K562 (cell line): ENCODE data around the gene RERE. TPM values are rescaled to one million over a fixed set of nuclear protein-coding genes. Genes with fewer than 3 reads are reported as not detected.

ENCODE experiments used
- ATAC-seq: fragments of 200-7000 bp; cut with Tn5 transposase; 3 replicates; pipeline ENCODE4 v1.9.1; 2020; ENCODE audit warnings: moderate library complexity
- BruUV-seq: library from RNA; stranded (reverse); fragments of 400-500 nt; replicated peaks from 2 replicates; lab custom pipeline; 2021; lab: Mats Ljungman, UMichigan
- CTCF ChIA-PET: fragments of 300-600 bp; formaldehyde crosslinking; extraction: SDS; loops from one replicate; lab custom pipeline; 2021; ENCODE audit warnings: low intra/inter-chr PET ratio; lab: Yijun Ruan, JAX
- POLR2A ChIA-PET: fragments of 300-600, 350-650 bp; sonication (Branson Sonifier 250); formaldehyde crosslinking; extraction: SDS; loops from one replicate; lab custom pipeline; 2021; ENCODE audit warnings: antibody characterized with exemption, inconsistent platforms; lab: Yijun Ruan, JAX
- DNase-seq, 4 experiments: peaks; one replicate each; pipeline versions ENCODE4 v3.0.0 to v3.0.0-alpha.2; 2011 to 2018; ENCODE audit warnings: low spot score in 3 of 4, mixed read lengths in 3 of 4; ENCODE audit errors: extremely low read depth in 1 of 4
- FAIRE-seq: peaks from 2 replicates; lab custom pipeline; 2011; peaks lifted over from hg19 to GRCh38; lab: Jason Lieb, UNC
- H2AFZ ChIP-seq: 2 replicates; pipeline ENCODE4 v1.6.0; 2011; ENCODE audit warnings: low read depth, low read length, control low read depth, inconsistent platforms
- H3K27ac ChIP-seq: fragments of 200-600 bp; 3 replicates; pipeline ENCODE4 v1.8.0; 2011; ENCODE audit warnings: low read depth, mild to moderate bottlenecking, control low read depth, inconsistent platforms, low read length, moderate library complexity, mixed read lengths; ENCODE audit errors: extremely low read depth
- H3K27me3 ChIP-seq, 2 experiments: fragments of 300-600 bp in 1 of 2; 2 replicates in 1 of 2; 3 replicates in 1 of 2; pipeline versions ENCODE4 v1.6.0 to v1.8.0; 2011; ENCODE audit warnings: inconsistent platforms in 2 of 2, low read length in 2 of 2, mild to moderate bottlenecking in 1 of 2, mixed read lengths in 1 of 2, moderate library complexity in 1 of 2; ENCODE audit not compliant: control insufficient read depth in 2 of 2, insufficient read depth in 2 of 2
- H3K36me3 ChIP-seq: fragments of 300-600 bp; 3 replicates; pipeline ENCODE4 v1.8.0; 2011; ENCODE audit warnings: mild to moderate bottlenecking, low read length, inconsistent platforms; ENCODE audit not compliant: control insufficient read depth, insufficient read depth
- H3K4me1 ChIP-seq, 2 experiments: fragments of 200-600 bp in 1 of 2; replicated peaks in 1 of 2; 2 replicates in 1 of 2; 3 replicates in 1 of 2; pipeline versions ENCODE4 v1.5.1 to v1.8.0; 2011; ENCODE audit warnings: inconsistent platforms in 2 of 2, low read length in 2 of 2, mild to moderate bottlenecking in 1 of 2, mixed read lengths in 1 of 2, moderate library complexity in 1 of 2; ENCODE audit not compliant: control insufficient read depth in 2 of 2, insufficient read depth in 2 of 2
- H3K4me2 ChIP-seq: 2 replicates; pipeline ENCODE4 v1.6.1; 2011; ENCODE audit warnings: low read length, control low read depth, inconsistent platforms, mixed read lengths; ENCODE audit not compliant: insufficient read depth
- H3K4me3 ChIP-seq: fragments of 200-600 bp; sonication (generic), shearing (Covaris generic); 2 replicates; pipeline ENCODE4 v1.5.1; 2016; ENCODE audit warnings: control low read depth, inconsistent platforms
- H3K79me2 ChIP-seq: fragments of 200-600 bp; 3 replicates; pipeline ENCODE4 v1.8.0; 2011; ENCODE audit warnings: low read length, inconsistent platforms; ENCODE audit not compliant: control insufficient read depth, insufficient read depth
- H3K9ac ChIP-seq, 2 experiments: 2 replicates each; pipeline versions ENCODE4 v1.6.0 to v1.6.1; 2011; ENCODE audit warnings: low read depth in 2 of 2, low read length in 2 of 2, control low read depth in 1 of 2, inconsistent platforms in 1 of 2, mild to moderate bottlenecking in 1 of 2, mixed read lengths in 1 of 2; ENCODE audit not compliant: insufficient read depth in 1 of 2
- H3K9me1 ChIP-seq: one replicate; pipeline ENCODE4 v1.6.0; 2011; ENCODE audit warnings: inconsistent platforms, mild to moderate bottlenecking, low read length, moderate library complexity; ENCODE audit not compliant: control insufficient read depth, insufficient read depth
- H3K9me3 ChIP-seq: replicated peaks from 2 replicates; pipeline ENCODE4 v1.5.1; 2011; ENCODE audit warnings: low read depth, low read length, inconsistent platforms; ENCODE audit not compliant: control insufficient read depth, insufficient read depth
- H4K20me1 ChIP-seq: replicated peaks from 2 replicates; pipeline ENCODE4 v1.6.1; 2011; ENCODE audit warnings: low read length, inconsistent platforms, mixed read lengths; ENCODE audit not compliant: control insufficient read depth, insufficient read depth
- ETV5 ChIP-seq: sonication (generic); formaldehyde crosslinking; IDR thresholded peaks from 2 replicates; pipeline ENCODE4 v1.4.0; 2020; ENCODE audit warnings: low read depth, mild to moderate bottlenecking, missing genetic modification reagents
- FOXK1 ChIP-seq: sonication (generic); formaldehyde crosslinking; IDR thresholded peaks from 2 replicates; pipeline ENCODE4 v1.8.0; 2022; ENCODE audit warnings: missing genetic modification reagents, mild to moderate bottlenecking, borderline replicate concordance
- KDM1A ChIP-seq, 2 experiments: fragments of 450-650 bp; IDR thresholded peaks; 2 replicates each; pipeline ENCODE4 v1.6.1; 2016; ENCODE audit warnings: mild to moderate bottlenecking in 2 of 2
- NR2C1 ChIP-seq, 2 experiments: fragments of 450-650 bp; IDR thresholded peaks; 2 replicates each; pipeline ENCODE4 v1.6.1; 2017; ENCODE audit warnings: mild to moderate bottlenecking in 2 of 2, antibody characterized with exemption in 1 of 2, inconsistent platforms in 1 of 2, missing compliant biosample characterization in 1 of 2, missing genetic modification characterization in 1 of 2
- RCOR1 ChIP-seq, 2 experiments: IDR thresholded peaks; 2 replicates each; pipeline ENCODE4 v1.6.1; 2012; ENCODE audit warnings: low read depth in 2 of 2, low read length in 2 of 2, borderline replicate concordance in 1 of 2, improper control_type of control experiment in 1 of 2
- TEAD1 ChIP-seq, 2 experiments: fragments of 450-650 bp in 1 of 2; sonication (generic) in 1 of 2; formaldehyde crosslinking; IDR thresholded peaks; 2 replicates each; pipeline versions ENCODE4 v1.4.0 to v1.8.0; 2020 to 2022; ENCODE audit warnings: mild to moderate bottlenecking in 2 of 2, missing genetic modification reagents in 1 of 2
- WHSC1 ChIP-seq: IDR thresholded peaks from one replicate; pipeline ENCODE4 v1.6.1; 2012; ENCODE audit warnings: low read length, control low read depth, inconsistent platforms
- YY1 ChIP-seq, 3 experiments: IDR thresholded peaks; 2 replicates each; pipeline ENCODE4 v1.6.1; 2011; ENCODE audit warnings: low read length in 2 of 3, mild to moderate bottlenecking in 2 of 3, moderate library complexity in 2 of 3, borderline replicate concordance in 1 of 3, control low read depth in 1 of 3, low read depth in 1 of 3; ENCODE audit not compliant: insufficient read depth in 3 of 3, insufficient replicate concordance in 2 of 3, control insufficient read depth in 1 of 3, insufficient read length in 1 of 3; ENCODE audit errors: extremely low read depth in 1 of 3
- ZFP1 ChIP-seq: fragments of 450-650 bp; formaldehyde crosslinking; IDR thresholded peaks from 2 replicates; pipeline ENCODE4 v1.4.0; 2020; ENCODE audit warnings: mild to moderate bottlenecking, mixed read lengths
- ZNF146 ChIP-seq: IDR thresholded peaks from one replicate; pipeline ENCODE4 v1.6.1; 2018; ENCODE audit warnings: missing compliant biosample characterization; ENCODE audit not compliant: unreplicated experiment
- ZNF347 ChIP-seq: fragments of 450-650 bp; formaldehyde crosslinking; IDR thresholded peaks from 2 replicates; pipeline ENCODE4 v1.4.0; 2020; ENCODE audit warnings: low read depth, mild to moderate bottlenecking, moderate library complexity
- WGBS: fragments of 100-300 bp; shearing (Covaris generic); methylation state at CpG from one replicate; pipeline ENCODE4 v1.1.6; 2016; ENCODE audit warnings: low coverage, mixed read lengths; ENCODE audit not compliant: insufficient coverage; ENCODE audit errors: missing lambda C conversion rate; 5-methylcytosine and 5-hydroxymethylcytosine counted together
- in situ Hi-C: fragments of 300-500 bp; cut with MboI; formaldehyde crosslinking; loops from 4 replicates; pipeline ENCODE4 v1.15.0; 2018; ENCODE audit warnings: inconsistent platforms, mixed read lengths
- intact Hi-C: fragments of 100-400 bp; cut with micrococcal nuclease; formaldehyde crosslinking; loops from 2 replicates; pipeline ENCODE4 v1.14.2; 2022
- polyA plus RNA-seq, 8 experiments: library from polyadenylated mRNA; depleted of rRNA in 4 of 8; stranded (reverse) in 5 of 8; unstranded in 3 of 8; fragments of >200 nt; fragmentation: Nextera tagmentation in 2 of 8; fragmentation: Illumina TruSeq in 1 of 8; extraction: Ambion mirVana in 2 of 8; extraction: Trizol in 1 of 8; gene quantifications; 2 replicates each; pipeline versions ENCODE4 v1.2.1 to v1.2.3, GENCODE V29; 2011 to 2014; ENCODE audit warnings: inconsistent platforms in 1 of 8, missing spikeins in 1 of 8
- total RNA-seq, 7 experiments: library from RNA; depleted of rRNA in 6 of 7; stranded (reverse); fragments of >200 nt in 6 of 7; fragmentation: Illumina TruSeq in 2 of 7; extraction: Trizol in 2 of 7; gene quantifications; 2 replicates each; pipeline versions ENCODE4 v1.2.1 to v1.2.3, GENCODE V29; 2011 to 2021; ENCODE audit warnings: low replicate concordance in 1 of 7
- TF ChIP-seq, protein P1 (sequence below): fragments of 250-450 bp; sonication (Bioruptor Pico); IDR thresholded peaks from 2 replicates; pipeline ENCODE4 v1.8.0; 2021; ENCODE audit warnings: moderate library complexity, mild to moderate bottlenecking, inconsistent platforms

The RERE gene
- total and polyA plus RNA-seq, 9 of the 15 experiments (the other 6 are each of a cell fraction or from before 2014, with no cell fraction given) = 3.0 to 51.5 (median 13.4) TPM

- no peaks in the 10 kb centered on the region for H4K20me1 ChIP-seq
- TF ChIP-seq ZNF347 (CRISPR knock-in tag) (no peak), RCOR1 (IDR thresholded peaks at IDR 0.05; ENCODE audit: borderline replicate concordance in 1 of 2, low read depth in 2 of 2, low read length in 2 of 2) (0 out of 4 replicates have a peak, but pooled peaks of 1 of the 2 experiments have one; percentile 8), TEAD1 (CRISPR knock-in tag; IDR thresholded peaks at IDR 0.05) (no peak), KDM1A (IDR thresholded peaks at IDR 0.05) (peak in 1 of 2 experiments; percentile 30; a peak in 1 of 4 replicates), ZFP1 (CRISPR knock-in tag) (no peak)
- H3K79me2 ChIP-seq = no peaks in the 10 kb centered on the region
- ATAC-seq (no peak), DNase-seq (no peak), FAIRE-seq (no peak)
- in situ Hi-C loops (no loop called here), intact Hi-C loops (no loop called here)
- H3K4me1 ChIP-seq = no peaks in the 10 kb centered on the region
- H3K4me2 ChIP-seq = no peak overlapping the region
- H3K27ac ChIP-seq = no peak overlapping the region
- no peaks in the 10 kb centered on the region for H3K9me1 ChIP-seq
- POLR2A ChIA-PET = interaction anchor here (1.1 kb wide), 1 partner anchor 21 kb away, joined by 3 read pairs; no protein-coding TSS in a partner anchor
- BruUV-seq = no TSS peak
- no peak overlapping the region for H3K4me3 ChIP-seq
- CTCF ChIA-PET = no interaction called here
- no peaks in the 10 kb centered on the region for H3K27me3 ChIP-seq
- no peaks in the 10 kb centered on the region; the same call in 2 of the 3 replicates for H3K36me3 ChIP-seq
- H3K9ac ChIP-seq = no peak overlapping the region
- H2AFZ ChIP-seq = no peak overlapping the region
- 80% methylated on average over 2 of the region's 2 CpGs for WGBS
- H3K9me3 ChIP-seq = no peaks in the 10 kb centered on the region
These were observed 344.8 kb downstream of the RERE start for GRCh38 chr1:8472668-8473067.

DNA sequence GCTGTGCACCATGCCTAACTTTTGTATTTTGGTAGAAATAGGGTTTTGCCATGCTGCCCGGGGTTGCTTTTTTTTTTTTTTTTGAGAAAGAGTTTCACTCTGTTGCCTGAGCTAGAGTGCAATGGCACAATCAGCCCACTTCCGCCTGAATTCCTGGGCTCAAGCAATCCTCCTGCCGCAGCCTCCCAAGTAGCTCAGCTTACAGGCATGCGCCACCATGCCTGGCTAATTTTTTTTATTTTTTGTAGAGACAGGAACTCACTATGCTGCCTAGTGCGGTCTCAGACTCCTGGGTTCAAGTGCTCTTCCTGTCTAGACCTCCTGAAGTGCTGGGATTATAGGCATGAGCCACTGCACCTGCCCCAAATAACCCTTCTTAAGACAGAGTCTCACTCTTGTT, 346.0 kb downstream of the RERE start:
- no peaks in the 10 kb centered on the region for H3K79me2 ChIP-seq
- H3K27me3 ChIP-seq = no peaks in the 10 kb centered on the region
- ChIA-PET CTCF (no interaction called here), POLR2A (interaction anchor here (1.1 kb wide), 1 partner anchor 20 kb away, joined by 3 read pairs; no protein-coding TSS in a partner anchor)
- no peaks in the 10 kb centered on the region for H3K9me3 ChIP-seq
- no peak for ATAC-seq
- BruUV-seq = no TSS peak
- H3K27ac ChIP-seq = no peak overlapping the region
- H3K9ac ChIP-seq = no peak overlapping the region
- no peak overlapping the region for H3K4me2 ChIP-seq
- no peaks in the 10 kb centered on the region for H3K4me1 ChIP-seq
- in situ Hi-C loops (no loop called here), intact Hi-C loops (no loop called here)
- H3K9me1 ChIP-seq = no peaks in the 10 kb centered on the region
- WGBS = 96% methylated on average over 5 of the region's 5 CpGs
- no peak for FAIRE-seq
- H2AFZ ChIP-seq = no peak overlapping the region
- H4K20me1 ChIP-seq = no peaks in the 10 kb centered on the region
- H3K4me3 ChIP-seq = no peak overlapping the region
- H3K36me3 ChIP-seq = no peaks in the 10 kb centered on the region; the same call in 2 of the 3 replicates
- no peak for DNase-seq
- TF ChIP-seq FOXK1 (no peak), YY1 (IDR thresholded peaks at IDR 0.05; ENCODE audit: borderline replicate concordance in 1 of 3, control insufficient read depth in 1 of 3, extremely low read depth in 1 of 3, insufficient read depth in 3 of 3, insufficient read length in 1 of 3, insufficient replicate concordance in 2 of 3, low read depth in 1 of 3, low read length in 2 of 3) (no peak), ETV5 (CRISPR knock-in tag) (no peak), NR2C1 (IDR thresholded peaks at IDR 0.05) (no peak), NR2C1 (tag; IDR thresholded peaks at IDR 0.05) (no peak), ZNF146 (CRISPR knock-in tag) (no peak), WHSC1 (no peak)
- TF ChIP-seq, protein P1, sequence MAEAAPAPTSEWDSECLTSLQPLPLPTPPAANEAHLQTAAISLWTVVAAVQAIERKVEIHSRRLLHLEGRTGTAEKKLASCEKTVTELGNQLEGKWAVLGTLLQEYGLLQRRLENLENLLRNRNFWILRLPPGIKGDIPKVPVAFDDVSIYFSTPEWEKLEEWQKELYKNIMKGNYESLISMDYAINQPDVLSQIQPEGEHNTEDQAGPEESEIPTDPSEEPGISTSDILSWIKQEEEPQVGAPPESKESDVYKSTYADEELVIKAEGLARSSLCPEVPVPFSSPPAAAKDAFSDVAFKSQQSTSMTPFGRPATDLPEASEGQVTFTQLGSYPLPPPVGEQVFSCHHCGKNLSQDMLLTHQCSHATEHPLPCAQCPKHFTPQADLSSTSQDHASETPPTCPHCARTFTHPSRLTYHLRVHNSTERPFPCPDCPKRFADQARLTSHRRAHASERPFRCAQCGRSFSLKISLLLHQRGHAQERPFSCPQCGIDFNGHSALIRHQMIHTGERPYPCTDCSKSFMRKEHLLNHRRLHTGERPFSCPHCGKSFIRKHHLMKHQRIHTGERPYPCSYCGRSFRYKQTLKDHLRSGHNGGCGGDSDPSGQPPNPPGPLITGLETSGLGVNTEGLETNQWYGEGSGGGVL = no peak
